ENCODE data around the gene UGGT1. TPM values are rescaled to one million over a fixed set of nuclear protein-coding genes. Genes with fewer than 3 reads are reported as not detected.

The UGGT1 gene
- total and polyA plus RNA-seq, 10 donors = 4.0 to 64.6 (median 48.1) TPM

DNA sequence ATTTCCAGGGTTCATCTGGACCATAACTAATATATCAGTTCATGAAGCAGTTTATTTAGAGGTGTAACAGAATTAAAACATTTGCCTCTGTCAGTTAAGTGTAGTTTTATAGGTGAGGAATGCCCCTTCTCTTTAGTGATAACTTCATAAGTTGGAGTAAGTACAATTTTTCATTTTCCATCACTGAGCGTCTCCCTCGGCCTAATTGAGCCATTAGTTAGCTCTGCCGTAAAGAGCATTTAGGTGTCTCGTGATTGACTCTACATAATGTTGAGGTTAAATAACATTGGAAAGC lies 88.4 kb downstream of the UGGT1 start:
- TF ChIP-seq POLR2A (IDR thresholded peaks at IDR 0.05) (no peak), POLR2AphosphoS5 (IDR thresholded peaks at IDR 0.05) (no peak)
- TF ChIP-seq, protein P1, sequence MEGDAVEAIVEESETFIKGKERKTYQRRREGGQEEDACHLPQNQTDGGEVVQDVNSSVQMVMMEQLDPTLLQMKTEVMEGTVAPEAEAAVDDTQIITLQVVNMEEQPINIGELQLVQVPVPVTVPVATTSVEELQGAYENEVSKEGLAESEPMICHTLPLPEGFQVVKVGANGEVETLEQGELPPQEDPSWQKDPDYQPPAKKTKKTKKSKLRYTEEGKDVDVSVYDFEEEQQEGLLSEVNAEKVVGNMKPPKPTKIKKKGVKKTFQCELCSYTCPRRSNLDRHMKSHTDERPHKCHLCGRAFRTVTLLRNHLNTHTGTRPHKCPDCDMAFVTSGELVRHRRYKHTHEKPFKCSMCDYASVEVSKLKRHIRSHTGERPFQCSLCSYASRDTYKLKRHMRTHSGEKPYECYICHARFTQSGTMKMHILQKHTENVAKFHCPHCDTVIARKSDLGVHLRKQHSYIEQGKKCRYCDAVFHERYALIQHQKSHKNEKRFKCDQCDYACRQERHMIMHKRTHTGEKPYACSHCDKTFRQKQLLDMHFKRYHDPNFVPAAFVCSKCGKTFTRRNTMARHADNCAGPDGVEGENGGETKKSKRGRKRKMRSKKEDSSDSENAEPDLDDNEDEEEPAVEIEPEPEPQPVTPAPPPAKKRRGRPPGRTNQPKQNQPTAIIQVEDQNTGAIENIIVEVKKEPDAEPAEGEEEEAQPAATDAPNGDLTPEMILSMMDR (IDR thresholded peaks at IDR 0.05 in 8 of 11, conservative IDR thresholded peaks at IDR 0.05 in 3 of 11) = peak in 2 of 11 experiments; percentile 13 to 31
- H3K9me3 ChIP-seq = no peaks in the 10 kb centered on the region
- peaks cover 0 to 7% (median 0%) of the 10 kb centered on the region in 6 donors for H3K4me1 ChIP-seq
- H3K27me3 ChIP-seq (replicated peaks in 1 of 7) = no peaks in the 10 kb centered on the region
- peaks cover 3 to 100% (median 88%) of the 10 kb centered on the region in 6 donors for H3K36me3 ChIP-seq
- H3K4me3 ChIP-seq = no peak overlapping the region
- H3K27ac ChIP-seq = no peak overlapping the region
- DNase-seq = no peak
- 89 to 99% (median 91%) methylated on average over 4 of the region's 4 CpGs for WGBS, 5 donors
- intact Hi-C loops (cut with DNase I; ENCODE audit: low total_unique reads) = no loop called here

DNA sequence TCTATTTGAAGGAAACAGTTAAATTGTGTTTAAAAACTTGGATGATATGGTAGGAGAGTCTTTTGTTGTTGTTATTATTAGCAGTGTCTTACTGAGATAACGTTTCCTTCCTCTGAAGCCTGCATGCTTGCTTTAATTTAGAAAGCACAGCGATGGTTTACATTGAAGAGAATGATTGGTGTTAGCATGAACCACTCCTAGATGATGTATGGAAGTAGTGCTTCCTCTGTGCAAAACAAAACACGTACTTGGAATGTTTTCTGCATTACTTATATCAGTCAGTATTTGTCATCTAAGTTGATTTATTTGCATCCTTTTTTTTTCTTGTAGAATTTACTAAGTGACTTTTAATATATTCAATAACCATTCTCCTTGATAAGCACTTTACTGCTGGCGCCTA lies 89.0 kb downstream of the UGGT1 start:
- peaks cover 3 to 100% (median 86%) of the 10 kb centered on the region in 6 donors for H3K36me3 ChIP-seq
- H3K27me3 ChIP-seq (replicated peaks in 1 of 7) = no peaks in the 10 kb centered on the region
- H3K4me1 ChIP-seq = peaks cover 0 to 7% (median 0%) of the 10 kb centered on the region in 6 donors
- intact Hi-C loops (cut with DNase I; ENCODE audit: low total_unique reads) = no loop called here
- TF ChIP-seq POLR2A (IDR thresholded peaks at IDR 0.05) (no peak), POLR2AphosphoS5 (IDR thresholded peaks at IDR 0.05) (no peak)
- TF ChIP-seq, protein P1 (IDR thresholded peaks at IDR 0.05 in 8 of 11, conservative IDR thresholded peaks at IDR 0.05 in 3 of 11) = no peak
- H3K27ac ChIP-seq = peak overlapping the region in 1 of 8 donors; percentile 14
- H3K4me3 ChIP-seq = no peak overlapping the region
- 74 to 84% (median 81%) methylated on average over 4 of the region's 4 CpGs for WGBS, 5 donors
- DNase-seq = no peak
- no peaks in the 10 kb centered on the region for H3K9me3 ChIP-seq

DNA sequence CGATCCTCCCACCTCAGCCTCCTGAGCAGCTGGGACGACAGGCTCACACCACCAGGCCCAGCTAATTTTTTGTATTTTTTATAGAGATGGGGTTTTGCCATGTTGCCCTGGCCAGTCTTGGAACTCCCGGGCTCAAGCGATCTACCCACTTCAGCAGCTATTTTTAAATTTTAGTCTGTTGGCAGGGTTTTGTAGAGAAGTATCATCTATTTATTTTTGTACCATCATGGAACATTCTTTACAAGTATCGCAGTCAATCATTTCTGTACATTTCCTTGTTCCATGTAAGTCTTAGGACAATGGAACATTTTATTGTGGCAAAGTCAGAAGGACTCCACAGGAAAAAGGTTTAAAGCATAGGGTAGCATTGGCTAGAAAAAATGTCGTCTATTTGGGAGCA lies 94.6 kb downstream of the UGGT1 start:
- no peaks in the 10 kb centered on the region for H3K27me3 ChIP-seq (replicated peaks in 1 of 7)
- intact Hi-C loops (cut with DNase I; ENCODE audit: low total_unique reads) = no loop called here
- H3K4me3 ChIP-seq = no peak overlapping the region
- H3K36me3 ChIP-seq = peaks cover 11 to 100% (median 79%) of the 10 kb centered on the region in 6 donors
- no peaks in the 10 kb centered on the region for H3K9me3 ChIP-seq
- no peaks in the 10 kb centered on the region for H3K4me1 ChIP-seq
- WGBS, 5 donors = 91 to 96% (median 94%) methylated on average over 6 of the region's 6 CpGs
- DNase-seq = no peak
- H3K27ac ChIP-seq = no peak overlapping the region
- TF ChIP-seq, protein P1 (IDR thresholded peaks at IDR 0.05 in 8 of 11, conservative IDR thresholded peaks at IDR 0.05 in 3 of 11) = no peak
- TF ChIP-seq POLR2AphosphoS5 (IDR thresholded peaks at IDR 0.05) (no peak), POLR2A (IDR thresholded peaks at IDR 0.05) (no peak)

DNA sequence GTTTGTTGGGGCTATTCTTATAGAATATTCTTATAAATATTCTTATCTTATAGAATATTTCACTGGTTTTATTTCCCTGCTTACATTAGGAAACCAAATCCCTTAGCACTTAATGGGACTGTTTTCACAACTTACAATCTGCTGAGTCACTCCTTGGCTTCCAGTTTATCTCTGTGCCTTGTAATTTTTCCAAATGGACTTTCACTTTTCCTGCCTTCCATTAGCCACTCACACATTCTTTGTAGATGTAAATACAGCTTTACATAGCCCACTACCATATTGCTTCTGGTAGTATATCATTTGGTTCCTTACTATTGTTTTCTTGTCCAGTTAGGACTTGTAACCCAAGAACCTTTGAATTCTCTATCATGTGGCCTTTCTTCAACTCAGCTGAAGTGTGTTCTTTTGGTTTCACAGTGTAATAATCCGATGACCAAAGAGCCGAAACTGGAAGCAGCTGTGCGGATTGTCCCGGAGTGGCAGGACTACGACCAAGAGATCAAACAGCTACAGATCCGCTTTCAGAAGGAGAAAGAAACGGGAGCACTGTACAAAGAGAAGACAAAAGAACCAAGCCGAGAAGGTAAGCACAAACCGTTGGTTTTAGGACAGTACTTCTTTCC lies 96.1 kb downstream of the UGGT1 start:
- WGBS, 5 donors = 93 to 97% (median 96%) methylated on average over 9 of the region's 9 CpGs
- Histone ChIP-seq H3K27ac (no peak overlapping the region), H3K27me3 (replicated peaks in 1 of 7) (no peaks in the 10 kb centered on the region), H3K9me3 (no peaks in the 10 kb centered on the region), H3K4me1 (no peaks in the 10 kb centered on the region), H3K4me3 (no peak overlapping the region), H3K36me3 (peaks cover 11 to 100% (median 71%) of the 10 kb centered on the region in 6 donors)
- no peak for DNase-seq
- TF ChIP-seq POLR2A (IDR thresholded peaks at IDR 0.05) (no peak), POLR2AphosphoS5 (IDR thresholded peaks at IDR 0.05) (no peak)
- TF ChIP-seq, protein P1 (IDR thresholded peaks at IDR 0.05 in 8 of 11, conservative IDR thresholded peaks at IDR 0.05 in 3 of 11) = no peak
- intact Hi-C loops (cut with DNase I; ENCODE audit: low total_unique reads) = no loop called here

All from spleen (tissue), 11 donors.